Measurements from ENCODE around the gene SLC19A2. TPM values are rescaled to one million over a fixed set of nuclear protein-coding genes. Genes with fewer than 3 reads are reported as not detected.
"Not testable (repeated sequence)": the region's sequence is repeated elsewhere in the genome, so short reads cannot be mapped to it uniquely, and the experiment has no call there.

Gene SLC19A2
- polyA plus RNA-seq (2013, experiment 1 of 2), result 13.5 TPM
- 14.2 TPM for polyA plus RNA-seq (2013, experiment 2 of 2)

DNA sequence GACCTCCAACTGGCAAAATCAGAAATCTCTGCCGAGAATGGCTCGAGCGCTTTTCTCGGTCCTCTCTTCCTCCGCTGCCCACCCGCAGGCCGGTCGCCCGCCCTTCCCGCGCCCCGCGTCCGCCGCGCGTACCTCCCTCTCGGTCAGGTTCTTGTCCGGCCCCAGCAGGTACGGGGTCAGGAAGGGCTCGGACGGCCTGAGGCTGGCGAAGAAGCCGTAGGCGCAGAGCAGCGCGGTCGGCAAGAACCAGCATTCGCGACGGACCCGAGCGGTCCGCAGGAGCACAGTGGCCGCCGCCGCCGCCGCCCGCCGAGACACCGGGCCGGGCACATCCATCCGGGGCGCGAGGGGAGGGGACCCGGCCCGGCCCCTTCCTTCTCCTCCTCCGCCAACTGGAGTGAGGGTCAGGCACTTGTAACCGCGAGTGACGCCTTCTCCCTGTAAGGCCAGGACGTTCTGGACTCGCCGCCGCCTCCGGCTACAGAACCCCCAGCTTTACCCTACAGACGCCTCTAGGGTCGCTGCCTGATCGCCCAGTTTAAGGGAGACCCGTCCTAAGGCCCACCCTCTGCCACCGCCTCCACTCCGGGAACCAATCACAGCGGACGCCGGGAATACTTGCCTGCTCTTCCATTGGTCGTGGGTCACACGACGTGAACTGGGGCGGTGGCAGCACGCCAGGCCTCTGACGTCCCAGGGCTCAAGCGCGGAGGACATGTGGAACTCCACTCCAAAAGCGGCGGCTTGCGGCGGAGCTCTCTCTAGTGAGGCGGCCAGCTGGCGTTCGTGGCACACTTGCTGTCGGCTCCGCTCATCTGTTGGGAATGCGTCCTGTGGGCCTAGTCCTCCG lies at the start of gene SLC19A2:
Gene SLC19A2 (minus strand): TSS at position 514 of the 850 bp plus-strand sequence. CDS start 178 bp downstream, at position 336.
- H3K27ac ChIP-seq (ENCODE audit: low read depth, low read length), result peak within 1 kb of the TSS; percentile 84
- WGBS, result under 1% methylated on average over 85 of the region's 85 CpGs
- no peaks in the 10 kb centered on the region for H3K27me3 ChIP-seq (ENCODE audit: insufficient read depth, low read length)

DNA sequence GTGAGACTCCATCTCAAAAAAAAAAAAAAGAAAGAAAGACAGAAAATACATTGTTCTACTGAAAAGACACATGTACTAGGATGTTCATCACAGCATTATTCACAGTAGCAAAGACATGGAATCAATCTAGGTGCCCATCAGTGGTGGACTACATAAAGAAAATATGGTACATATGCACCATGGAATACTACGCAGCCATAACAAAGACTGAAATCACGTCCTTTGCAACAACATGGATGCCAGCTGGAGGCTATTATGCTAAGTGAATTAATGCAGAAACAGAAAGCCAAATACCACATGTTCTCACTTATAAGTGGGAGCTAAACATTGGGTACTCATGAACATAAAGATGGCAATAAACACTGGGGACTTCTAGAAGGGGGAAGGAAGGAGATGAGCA lies 48.9 kb upstream of the SLC19A2 start:
- 96% methylated on average over 2 of the region's 2 CpGs for WGBS
- no peaks in the 10 kb centered on the region for H3K9me3 ChIP-seq (ENCODE audit: insufficient read depth, low read depth, low read length)
- H3K4me3 ChIP-seq (ENCODE audit: low read length), result no peak overlapping the region
- no peaks in the 10 kb centered on the region for H3K36me3 ChIP-seq (ENCODE audit: insufficient read depth, low read length)
- no peaks in the 10 kb centered on the region for H3K27me3 ChIP-seq (ENCODE audit: insufficient read depth, low read length)
- H3K4me1 ChIP-seq (ENCODE audit: insufficient read depth, low read length), result peaks cover 6% of the 10 kb centered on the region
- no peak overlapping the region for H3K27ac ChIP-seq (ENCODE audit: low read depth, low read length)
- no peak overlapping the region for H3K9ac ChIP-seq (ENCODE audit: low read depth, low read length)

More for the DNA sequence above, at the start of gene SLC19A2:
- H3K9me3 ChIP-seq (ENCODE audit: insufficient read depth, low read depth, low read length), result no peaks in the 10 kb centered on the region
- H3K9ac ChIP-seq (ENCODE audit: low read depth, low read length), result peak within 1 kb of the TSS; percentile 80
- no peaks in the 10 kb centered on the region for H3K36me3 ChIP-seq (ENCODE audit: insufficient read depth, low read length)
- peak within 1 kb of the TSS; percentile 83 for H3K4me3 ChIP-seq (ENCODE audit: low read length)
- peaks cover 48% of the 10 kb centered on the region for H3K4me1 ChIP-seq (ENCODE audit: insufficient read depth, low read length)

GRCh38 chr1:169533528-169534190 lies 47.9 kb upstream of the SLC19A2 start:
- not testable (repeated sequence) for H3K4me3 ChIP-seq (ENCODE audit: low read length); H3K9me3 ChIP-seq (ENCODE audit: insufficient read depth, low read depth, low read length); H3K27me3 ChIP-seq (ENCODE audit: insufficient read depth, low read length); H3K36me3 ChIP-seq (ENCODE audit: insufficient read depth, low read length); H3K27ac ChIP-seq (ENCODE audit: low read depth, low read length); H3K9ac ChIP-seq (ENCODE audit: low read depth, low read length)
- 93% methylated on average over 9 of the region's 9 CpGs for WGBS
- peaks cover 15% of the 10 kb centered on the region for H3K4me1 ChIP-seq (ENCODE audit: insufficient read depth, low read length)

- Histone ChIP-seq H3K27me3 (ENCODE audit: insufficient read depth, low read length) (no peaks in the 10 kb centered on the region), H3K4me1 (ENCODE audit: insufficient read depth, low read length) (peaks cover 27% of the 10 kb centered on the region), H3K36me3 (ENCODE audit: insufficient read depth, low read length) (no peaks in the 10 kb centered on the region), H3K27ac (ENCODE audit: low read depth, low read length) (no peak overlapping the region), H3K9ac (ENCODE audit: low read depth, low read length) (no peak overlapping the region), H3K4me3 (ENCODE audit: low read length) (no peak overlapping the region), H3K9me3 (ENCODE audit: insufficient read depth, low read depth, low read length) (no peaks in the 10 kb centered on the region)
- WGBS, result 85% methylated on average over 3 of the region's 3 CpGs
Observed at GRCh38 chr1:169530448-169530847, 44.7 kb upstream of the SLC19A2 start.

DNA sequence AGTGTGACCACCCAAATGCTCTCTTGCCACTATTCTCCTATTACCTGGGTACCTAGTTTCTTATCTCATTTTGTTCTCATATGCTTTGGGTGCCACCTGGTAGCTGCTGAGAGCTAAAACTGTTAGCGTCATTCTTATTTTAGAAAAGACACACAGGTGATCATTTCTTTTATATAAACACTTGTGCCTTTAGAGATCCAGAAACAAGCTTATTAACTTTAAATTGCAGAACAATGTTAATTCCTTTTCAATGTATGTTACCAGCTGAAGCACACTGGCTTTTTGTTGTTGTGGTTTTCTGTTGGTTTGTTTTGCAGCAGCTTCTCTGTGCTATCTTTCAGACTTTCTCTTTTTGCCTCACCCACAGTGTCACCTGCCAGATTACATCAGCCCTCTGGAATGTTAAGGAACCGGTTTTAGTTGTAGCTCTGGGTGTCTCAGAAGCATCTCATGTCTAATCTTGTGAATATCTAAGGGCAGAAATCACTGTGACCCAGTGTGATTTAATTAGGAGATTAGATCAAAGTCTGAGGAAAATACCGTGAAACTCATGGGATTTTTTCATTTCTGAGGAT lies 43.4 kb upstream of the SLC19A2 start:
- peak overlapping the region; percentile 15; the same call in 1 of the 2 replicates for H3K9ac ChIP-seq (ENCODE audit: low read depth, low read length)
- 46% methylated on average over 3 of the region's 3 CpGs for WGBS

GRCh38 chr1:169528215-169529067 lies 42.7 kb upstream of the SLC19A2 start:
- Histone ChIP-seq H3K9me3 (ENCODE audit: insufficient read depth, low read depth, low read length) (no peaks in the 10 kb centered on the region), H3K4me3 (ENCODE audit: low read length) (0 out of 2 replicates have a peak overlapping the region, but pooled peaks have one; percentile 32), H3K27ac (ENCODE audit: low read depth, low read length) (peak overlapping the region; percentile 82), H3K4me1 (ENCODE audit: insufficient read depth, low read length) (peaks cover 27% of the 10 kb centered on the region), H3K9ac (ENCODE audit: low read depth, low read length) (peak overlapping the region; percentile 15; the same call in 1 of the 2 replicates), H3K27me3 (ENCODE audit: insufficient read depth, low read length) (no peaks in the 10 kb centered on the region), H3K36me3 (ENCODE audit: insufficient read depth, low read length) (no peaks in the 10 kb centered on the region)
- 80% methylated on average over 9 of the region's 9 CpGs for WGBS

More for the DNA sequence above, 43.4 kb upstream of the SLC19A2 start:
- Histone ChIP-seq H3K27ac (ENCODE audit: low read depth, low read length) (peak overlapping the region; percentile 82), H3K4me3 (ENCODE audit: low read length) (peak overlapping the region; percentile 32), H3K36me3 (ENCODE audit: insufficient read depth, low read length) (no peaks in the 10 kb centered on the region), H3K4me1 (ENCODE audit: insufficient read depth, low read length) (peaks cover 27% of the 10 kb centered on the region), H3K9me3 (ENCODE audit: insufficient read depth, low read depth, low read length) (no peaks in the 10 kb centered on the region), H3K27me3 (ENCODE audit: insufficient read depth, low read length) (no peaks in the 10 kb centered on the region)

DNA sequence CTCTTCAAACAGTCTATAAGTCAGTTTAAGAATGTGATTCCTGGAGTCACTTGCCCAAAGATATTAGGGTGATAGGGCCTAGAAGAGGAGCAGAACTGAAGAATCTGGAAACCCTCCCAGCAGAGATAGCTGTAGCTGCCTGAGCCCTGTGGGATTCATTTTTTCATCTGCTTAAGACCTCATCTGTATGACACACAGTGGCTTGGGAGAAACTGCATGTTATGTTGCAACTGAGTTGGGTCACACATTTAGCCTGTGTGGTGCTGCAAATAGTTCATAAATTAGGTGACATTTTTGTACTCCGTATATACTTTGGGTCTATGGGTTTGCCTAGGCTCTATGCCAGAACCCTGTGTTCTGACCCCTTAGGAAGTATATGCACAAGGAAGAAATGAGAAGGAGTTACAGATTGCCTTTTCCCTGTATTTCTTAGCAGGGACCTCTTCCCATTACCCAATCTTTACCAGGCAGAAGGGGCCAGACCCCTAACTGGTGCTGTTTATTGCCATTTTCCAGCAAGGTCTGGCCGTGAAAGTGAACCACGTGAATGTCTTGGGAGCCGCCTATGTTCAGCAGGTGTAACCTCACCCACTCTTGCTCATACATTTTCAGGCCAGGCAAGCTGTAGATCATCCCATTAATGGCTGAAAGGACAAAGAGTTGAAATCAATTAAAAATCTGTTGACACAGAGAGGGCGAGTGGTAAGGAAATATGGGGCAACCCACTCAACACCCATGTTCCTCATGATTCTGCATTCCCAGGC lies 41.9 kb upstream of the SLC19A2 start:
- no peaks in the 10 kb centered on the region for H3K36me3 ChIP-seq (ENCODE audit: insufficient read depth, low read length)
- no peaks in the 10 kb centered on the region for H3K9me3 ChIP-seq (ENCODE audit: insufficient read depth, low read depth, low read length)
- no peaks in the 10 kb centered on the region for H3K27me3 ChIP-seq (ENCODE audit: insufficient read depth, low read length)
- no peak overlapping the region for H3K9ac ChIP-seq (ENCODE audit: low read depth, low read length)
- 96% methylated on average over 5 of the region's 5 CpGs for WGBS
- peak overlapping the region; percentile 82; the same call in 1 of the 2 replicates for H3K27ac ChIP-seq (ENCODE audit: low read depth, low read length)
- H3K4me1 ChIP-seq (ENCODE audit: insufficient read depth, low read length), result peaks cover 27% of the 10 kb centered on the region
- no peak overlapping the region for H3K4me3 ChIP-seq (ENCODE audit: low read length)

- WGBS, result 96% methylated on average over 3 of the region's 3 CpGs
- H3K9ac ChIP-seq (ENCODE audit: low read depth, low read length), result no peak overlapping the region
Observed at GRCh38 chr1:169527001-169527400, 41.3 kb upstream of the SLC19A2 start.

GRCh38 chr1:169526120-169526832 lies 40.5 kb upstream of the SLC19A2 start:
- 92% methylated on average over 1 of the region's 1 CpG for WGBS
- H3K4me1 ChIP-seq (ENCODE audit: insufficient read depth, low read length), result peaks cover 27% of the 10 kb centered on the region
- H3K36me3 ChIP-seq (ENCODE audit: insufficient read depth, low read length), result no peaks in the 10 kb centered on the region
- no peak overlapping the region for H3K9ac ChIP-seq (ENCODE audit: low read depth, low read length)
- H3K27me3 ChIP-seq (ENCODE audit: insufficient read depth, low read length), result no peaks in the 10 kb centered on the region
- H3K9me3 ChIP-seq (ENCODE audit: insufficient read depth, low read depth, low read length), result no peaks in the 10 kb centered on the region
- H3K4me3 ChIP-seq (ENCODE audit: low read length), result no peak overlapping the region
- H3K27ac ChIP-seq (ENCODE audit: low read depth, low read length), result no peak overlapping the region

More at GRCh38 chr1:169527001-169527400, 41.3 kb upstream of the SLC19A2 start:
- Histone ChIP-seq H3K9me3 (ENCODE audit: insufficient read depth, low read depth, low read length) (no peaks in the 10 kb centered on the region), H3K36me3 (ENCODE audit: insufficient read depth, low read length) (no peaks in the 10 kb centered on the region), H3K4me3 (ENCODE audit: low read length) (no peak overlapping the region), H3K4me1 (ENCODE audit: insufficient read depth, low read length) (peaks cover 27% of the 10 kb centered on the region), H3K27ac (ENCODE audit: low read depth, low read length) (no peak overlapping the region), H3K27me3 (ENCODE audit: insufficient read depth, low read length) (no peaks in the 10 kb centered on the region)

Data from HUES64 (cell line).